ENCODE measurements around the gene CUBN.
A peak's percentile ranks its signal among the peaks of the same experiment; 100 is the strongest.

Gene CUBN

DNA sequence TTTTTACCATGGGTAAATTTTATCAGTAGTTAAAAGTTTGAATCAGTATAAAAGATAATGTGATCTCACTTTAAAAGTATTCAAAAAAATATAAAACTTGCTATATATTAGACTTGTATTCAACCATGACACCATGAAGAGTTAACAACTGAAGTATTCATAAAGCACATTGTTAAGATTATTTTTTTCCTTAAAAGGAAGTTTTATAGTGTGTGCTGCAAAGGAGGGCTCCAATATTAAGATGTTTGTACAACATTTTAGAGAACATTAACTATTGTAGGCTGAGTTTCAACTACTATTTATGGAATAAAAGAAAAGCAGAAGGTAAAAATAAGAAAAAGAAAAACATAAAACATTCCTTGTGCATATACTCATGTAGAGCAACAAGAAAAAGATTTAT lies 24.5 kb upstream of the CUBN start:
- no peak for DNase-seq (ENCODE audit: low read depth)
- no peak overlapping the region for H3K4me3 ChIP-seq (ENCODE audit: low read depth, low read length)
- no peak for TF ChIP-seq CTCF (IDR thresholded peaks at IDR 0.05; ENCODE audit: insufficient read depth, low read depth, low read length, missing control alignments)

DNA sequence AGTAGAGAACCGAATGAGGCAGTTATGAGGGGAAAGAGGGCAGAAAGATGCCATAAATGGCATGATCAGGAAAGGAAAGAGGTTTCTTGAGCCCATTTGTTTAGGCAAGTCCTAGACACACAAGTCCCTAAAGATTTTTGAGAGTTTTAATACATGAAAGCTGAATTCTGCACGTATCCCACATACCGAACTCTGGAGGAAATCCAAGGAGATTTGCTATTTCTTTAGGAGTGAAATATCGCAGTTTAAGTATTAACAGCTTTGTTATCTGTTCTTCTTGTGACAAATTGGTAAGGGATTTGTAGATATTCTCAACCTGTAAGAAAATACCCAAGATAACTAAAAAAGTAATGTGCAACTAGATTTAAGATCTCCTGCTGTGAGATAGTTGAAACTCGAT lies 23.7 kb upstream of the CUBN start:
- no peak for TF ChIP-seq CTCF (IDR thresholded peaks at IDR 0.05; ENCODE audit: insufficient read depth, low read depth, low read length, missing control alignments)

GRCh38 chr10:17151716-17152115 lies 22.1 kb upstream of the CUBN start:
- H3K4me3 ChIP-seq (ENCODE audit: low read depth, low read length) = no peak overlapping the region
- no peak for DNase-seq (ENCODE audit: low read depth)
- no peak for TF ChIP-seq CTCF (IDR thresholded peaks at IDR 0.05; ENCODE audit: insufficient read depth, low read depth, low read length, missing control alignments)

More for the DNA sequence above, 23.7 kb upstream of the CUBN start:
- H3K4me3 ChIP-seq (ENCODE audit: low read depth, low read length) = no peak overlapping the region
- DNase-seq (ENCODE audit: low read depth) = no peak

GRCh38 chr10:17147884-17148489 lies 18.4 kb upstream of the CUBN start:
- H3K4me3 ChIP-seq (ENCODE audit: low read depth, low read length) = no peak overlapping the region
- no peak for TF ChIP-seq CTCF (IDR thresholded peaks at IDR 0.05; ENCODE audit: insufficient read depth, low read depth, low read length, missing control alignments)
- DNase-seq (ENCODE audit: low read depth) = no peak

- no peak for DNase-seq (ENCODE audit: low read depth)
- TF ChIP-seq CTCF (IDR thresholded peaks at IDR 0.05; ENCODE audit: insufficient read depth, low read depth, low read length, missing control alignments) = no peak
- no peak overlapping the region for H3K4me3 ChIP-seq (ENCODE audit: low read depth, low read length)
Observed at GRCh38 chr10:17146892-17147291, 17.3 kb upstream of the CUBN start.

DNA sequence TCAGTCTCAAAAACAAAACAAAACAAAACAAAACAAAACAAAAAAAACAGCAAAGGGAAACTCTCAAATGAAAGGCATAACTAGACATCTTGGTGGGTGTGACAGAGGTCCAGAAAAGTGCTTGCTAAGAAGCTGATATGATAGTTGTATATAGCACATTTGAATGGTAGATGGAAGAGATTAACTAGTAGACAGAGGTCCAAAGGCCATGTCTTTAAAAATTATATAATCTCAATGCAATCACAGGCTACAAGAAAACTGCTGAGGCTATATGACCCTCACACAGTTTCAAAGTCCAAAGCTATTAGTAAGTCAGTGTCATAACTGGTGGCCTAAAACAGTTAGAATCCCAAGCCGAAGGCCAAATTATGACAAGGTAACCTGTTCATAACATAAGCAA lies 15.6 kb upstream of the CUBN start:
- no peak for TF ChIP-seq CTCF (IDR thresholded peaks at IDR 0.05; ENCODE audit: insufficient read depth, low read depth, low read length, missing control alignments)

DNA sequence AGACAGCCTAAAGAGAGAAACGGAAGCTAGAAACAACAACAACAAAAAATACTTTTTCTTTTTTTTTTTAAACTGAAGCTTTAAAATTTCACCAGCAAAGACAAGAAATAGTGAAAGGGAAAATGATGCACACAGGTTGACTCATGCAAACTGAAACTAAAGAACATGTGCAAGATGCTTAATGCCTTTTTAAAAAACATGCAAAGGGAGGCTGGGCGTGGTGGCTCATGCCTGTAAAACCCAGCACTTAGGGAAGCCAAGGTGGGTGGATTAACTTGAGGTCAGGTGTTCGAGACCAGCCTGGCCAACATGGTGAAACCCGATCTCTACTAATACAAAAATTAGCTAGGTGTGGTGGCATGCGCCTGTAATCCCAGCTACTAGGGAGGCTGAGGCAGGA lies 15.1 kb upstream of the CUBN start:
- TF ChIP-seq CTCF (IDR thresholded peaks at IDR 0.05; ENCODE audit: insufficient read depth, low read depth, low read length, missing control alignments) = no peak
- DNase-seq (ENCODE audit: low read depth) = peak; percentile 54

More for the DNA sequence above, 15.6 kb upstream of the CUBN start:
- DNase-seq (ENCODE audit: low read depth) = no peak
- no peak overlapping the region for H3K4me3 ChIP-seq (ENCODE audit: low read depth, low read length)

More for the DNA sequence above, 15.1 kb upstream of the CUBN start:
- no peak overlapping the region for H3K4me3 ChIP-seq (ENCODE audit: low read depth, low read length)
